HEK293 (cell line): ENCODE results near the gene SCFD1.

Experiments
- MYNN ChIP-seq: fragments of 450-650 bp; formaldehyde crosslinking; IDR thresholded peaks from 2 replicates; pipeline ENCODE4 v1.5.1; 2016; ENCODE audit warnings: missing biosample characterization, missing genetic modification characterization, borderline replicate concordance
- SETDB1 ChIP-seq: IDR thresholded peaks from one replicate; pipeline ENCODE4 v1.6.1; 2017; ENCODE audit warnings: mild to moderate bottlenecking, low read length, moderate library complexity, mixed read lengths; ENCODE audit not compliant: insufficient read length
- YY1 ChIP-seq: fragments of 450-650 bp; formaldehyde crosslinking; IDR thresholded peaks from 2 replicates; pipeline ENCODE4 v1.5.1; 2018; ENCODE audit warnings: missing biosample characterization, missing genetic modification characterization
- ZBTB21 ChIP-seq: fragments of 450-650 bp; formaldehyde crosslinking; IDR thresholded peaks from 2 replicates; pipeline ENCODE4 v1.5.1; 2017; ENCODE audit warnings: missing biosample characterization, missing genetic modification characterization
- ZBTB7A ChIP-seq: fragments of 450-650 bp; formaldehyde crosslinking; IDR thresholded peaks from 2 replicates; pipeline ENCODE4 v1.5.1; 2016; ENCODE audit warnings: low read depth, missing biosample characterization, missing genetic modification characterization
- ZNF174 ChIP-seq: fragments of 450-650 bp; formaldehyde crosslinking; IDR thresholded peaks from 2 replicates; pipeline ENCODE4 v1.5.0; 2017; ENCODE audit warnings: missing biosample characterization, mild to moderate bottlenecking, missing genetic modification characterization
- ZNF24 ChIP-seq: fragments of 450-650 bp; formaldehyde crosslinking; IDR thresholded peaks from 2 replicates; pipeline ENCODE4 v1.5.1; 2016; ENCODE audit warnings: missing biosample characterization, missing genetic modification characterization
- ZNF341 ChIP-seq: fragments of 450-650 bp; formaldehyde crosslinking; IDR thresholded peaks from 2 replicates; pipeline ENCODE4; 2016; ENCODE audit warnings: low read depth, missing biosample characterization, missing genetic modification characterization
- ZNF501 ChIP-seq: fragments of 450-650 bp; formaldehyde crosslinking; IDR thresholded peaks from 2 replicates; pipeline ENCODE4 v1.5.1; 2016; ENCODE audit warnings: missing biosample characterization, missing genetic modification characterization
- ZNF510 ChIP-seq: fragments of 450-650 bp; formaldehyde crosslinking; IDR thresholded peaks from 2 replicates; pipeline ENCODE4 v1.5.1; 2018; ENCODE audit warnings: mild to moderate bottlenecking, missing genetic modification characterization, missing biosample characterization; ENCODE audit not compliant: insufficient replicate concordance
- ZNF571 ChIP-seq: fragments of 450-650 bp; formaldehyde crosslinking; IDR thresholded peaks from 2 replicates; pipeline ENCODE4 v1.5.0; 2017; ENCODE audit warnings: missing biosample characterization, missing genetic modification characterization
- ZNF585B ChIP-seq: fragments of 450-650 bp; formaldehyde crosslinking; IDR thresholded peaks from 2 replicates; pipeline ENCODE4 v1.5.1; 2016; ENCODE audit warnings: missing biosample characterization, missing genetic modification characterization
- ZNF624 ChIP-seq: fragments of 450-650 bp; formaldehyde crosslinking; IDR thresholded peaks from 2 replicates; pipeline ENCODE4 v1.5.1; 2017; ENCODE audit warnings: missing biosample characterization, missing genetic modification characterization
- ZNF677 ChIP-seq: fragments of 450-650 bp; IDR thresholded peaks from 2 replicates; pipeline ENCODE4 v1.5.0; 2018; ENCODE audit warnings: missing biosample characterization, mild to moderate bottlenecking, missing genetic modification characterization, moderate library complexity
- ZNF747 ChIP-seq: fragments of 450-650 bp; formaldehyde crosslinking; IDR thresholded peaks from 2 replicates; pipeline ENCODE4 v1.5.1; 2016; ENCODE audit warnings: missing biosample characterization, missing genetic modification characterization
- ZNF76 ChIP-seq: fragments of 450-650 bp; formaldehyde crosslinking; IDR thresholded peaks from 2 replicates; pipeline ENCODE4; 2016; ENCODE audit warnings: low read depth, missing biosample characterization, missing genetic modification characterization, borderline replicate concordance
- TF ChIP-seq, protein P1 (sequence below): fragments of 450-650 bp; formaldehyde crosslinking; IDR thresholded peaks from 2 replicates; pipeline ENCODE4 v1.5.1; 2016; ENCODE audit warnings: missing biosample characterization, missing genetic modification characterization
- TF ChIP-seq, protein P2 (sequence below): fragments of 450-650 bp; formaldehyde crosslinking; IDR thresholded peaks from 2 replicates; pipeline ENCODE4 v1.5.1; 2017; ENCODE audit warnings: missing biosample characterization, missing genetic modification characterization
- TF ChIP-seq, protein P3 (sequence below): fragments of 450-650 bp; formaldehyde crosslinking; IDR thresholded peaks from 2 replicates; pipeline ENCODE4 v1.5.1; 2016; ENCODE audit warnings: missing biosample characterization, missing genetic modification characterization
- TF ChIP-seq, protein P4 (sequence below): fragments of 450-650 bp; formaldehyde crosslinking; IDR thresholded peaks from 2 replicates; pipeline ENCODE4 v1.5.1; 2017; ENCODE audit warnings: missing biosample characterization, missing genetic modification characterization
- TF ChIP-seq, protein P5 (sequence below): fragments of 450-650 bp; formaldehyde crosslinking; IDR thresholded peaks from 2 replicates; pipeline ENCODE4 v1.5.1; 2016; ENCODE audit warnings: missing biosample characterization, missing genetic modification characterization, borderline replicate concordance
- TF ChIP-seq, protein P6 (sequence below): fragments of 450-650 bp; formaldehyde crosslinking; conservative IDR thresholded peaks from 2 replicates; pipeline ENCODE4 v1.5.1; 2016; ENCODE audit warnings: low read depth, missing biosample characterization, missing genetic modification characterization

The SCFD1 gene

DNA sequence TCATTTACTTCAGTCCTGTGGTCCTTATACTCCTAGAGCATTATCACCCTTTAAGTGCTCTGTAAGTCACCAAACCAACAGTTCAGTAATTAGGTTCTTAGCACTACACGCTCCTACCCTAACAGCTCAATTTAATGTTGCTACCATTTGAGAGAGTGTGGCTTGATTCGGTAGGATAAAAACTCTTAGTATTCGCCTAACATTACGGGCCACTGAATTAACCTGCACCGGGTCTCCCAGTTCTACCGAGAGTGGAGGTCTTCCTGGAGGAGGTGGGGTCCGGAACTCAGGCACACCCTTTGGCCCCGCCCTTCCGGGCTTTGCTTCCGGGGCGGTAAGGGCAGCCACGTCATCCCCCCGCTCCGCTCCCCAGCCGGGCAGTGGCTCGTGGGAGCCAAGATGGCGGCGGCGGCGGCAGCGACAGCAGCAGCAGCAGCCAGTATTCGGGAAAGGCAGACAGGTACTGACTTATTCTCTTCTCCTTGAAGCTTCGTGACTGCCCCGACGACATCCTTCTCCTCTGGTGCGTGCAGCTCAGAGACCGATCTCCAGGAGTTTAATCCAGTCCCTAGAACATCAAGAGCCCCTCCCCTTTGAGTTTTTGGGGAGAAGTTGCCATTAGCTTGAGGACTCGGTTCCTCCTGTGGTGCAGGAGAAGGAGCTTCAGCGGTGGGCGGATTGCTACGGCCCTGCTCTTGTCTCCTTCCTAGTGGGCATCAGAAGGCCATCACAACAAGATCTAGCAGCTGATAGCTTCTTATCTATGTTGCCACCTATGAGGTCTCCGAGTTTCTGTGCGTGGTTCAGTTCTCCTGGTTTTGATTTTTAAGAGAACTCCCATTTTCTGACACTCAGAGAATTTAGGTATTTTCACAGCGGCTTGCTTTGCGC is at the start of gene SCFD1 (continued):
- TF ChIP-seq, protein P1, sequence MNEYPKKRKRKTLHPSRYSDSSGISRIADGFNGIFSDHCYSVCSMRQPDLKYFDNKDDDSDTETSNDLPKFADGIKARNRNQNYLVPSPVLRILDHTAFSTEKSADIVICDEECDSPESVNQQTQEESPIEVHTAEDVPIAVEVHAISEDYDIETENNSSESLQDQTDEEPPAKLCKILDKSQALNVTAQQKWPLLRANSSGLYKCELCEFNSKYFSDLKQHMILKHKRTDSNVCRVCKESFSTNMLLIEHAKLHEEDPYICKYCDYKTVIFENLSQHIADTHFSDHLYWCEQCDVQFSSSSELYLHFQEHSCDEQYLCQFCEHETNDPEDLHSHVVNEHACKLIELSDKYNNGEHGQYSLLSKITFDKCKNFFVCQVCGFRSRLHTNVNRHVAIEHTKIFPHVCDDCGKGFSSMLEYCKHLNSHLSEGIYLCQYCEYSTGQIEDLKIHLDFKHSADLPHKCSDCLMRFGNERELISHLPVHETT = peak; percentile 83; the same call in 1 of the 2 replicates
- TF ChIP-seq ZNF24 (tag by site-specific recombination) (no peak; the same call in 1 of the 2 replicates), ZNF174 (no peak), SETDB1 (peak; percentile 35), ZNF341 (tag by site-specific recombination) (peak; percentile 59), ZNF501 (tag by site-specific recombination) (peak; percentile 73; the same call in 1 of the 2 replicates), MYNN (no peak), ZNF677 (tag by site-specific recombination) (no peak), ZNF571 (tag by site-specific recombination) (no peak), ZBTB7A (no peak), ZNF76 (tag by site-specific recombination) (peak; percentile 79; the same call in 1 of the 2 replicates), ZNF747 (tag by site-specific recombination) (no peak), ZBTB21 (tag by site-specific recombination) (peak; percentile 78), YY1 (peak; percentile 94), ZNF624 (tag by site-specific recombination) (no peak), ZNF510 (tag by site-specific recombination) (no peak), ZNF585B (no peak)
- TF ChIP-seq, protein P2, sequence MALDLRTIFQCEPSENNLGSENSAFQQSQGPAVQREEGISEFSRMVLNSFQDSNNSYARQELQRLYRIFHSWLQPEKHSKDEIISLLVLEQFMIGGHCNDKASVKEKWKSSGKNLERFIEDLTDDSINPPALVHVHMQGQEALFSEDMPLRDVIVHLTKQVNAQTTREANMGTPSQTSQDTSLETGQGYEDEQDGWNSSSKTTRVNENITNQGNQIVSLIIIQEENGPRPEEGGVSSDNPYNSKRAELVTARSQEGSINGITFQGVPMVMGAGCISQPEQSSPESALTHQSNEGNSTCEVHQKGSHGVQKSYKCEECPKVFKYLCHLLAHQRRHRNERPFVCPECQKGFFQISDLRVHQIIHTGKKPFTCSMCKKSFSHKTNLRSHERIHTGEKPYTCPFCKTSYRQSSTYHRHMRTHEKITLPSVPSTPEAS = no peak
- TF ChIP-seq, protein P3, sequence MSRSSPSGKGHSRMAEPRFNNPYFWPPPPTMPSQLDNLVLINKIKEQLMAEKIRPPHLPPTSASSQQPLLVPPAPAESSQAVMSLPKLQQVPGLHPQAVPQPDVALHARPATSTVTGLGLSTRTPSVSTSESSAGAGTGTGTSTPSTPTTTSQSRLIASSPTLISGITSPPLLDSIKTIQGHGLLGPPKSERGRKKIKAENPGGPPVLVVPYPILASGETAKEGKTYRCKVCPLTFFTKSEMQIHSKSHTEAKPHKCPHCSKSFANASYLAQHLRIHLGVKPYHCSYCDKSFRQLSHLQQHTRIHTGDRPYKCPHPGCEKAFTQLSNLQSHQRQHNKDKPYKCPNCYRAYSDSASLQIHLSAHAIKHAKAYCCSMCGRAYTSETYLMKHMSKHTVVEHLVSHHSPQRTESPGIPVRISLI (tag by site-specific recombination) = no peak
- TF ChIP-seq, protein P4, sequence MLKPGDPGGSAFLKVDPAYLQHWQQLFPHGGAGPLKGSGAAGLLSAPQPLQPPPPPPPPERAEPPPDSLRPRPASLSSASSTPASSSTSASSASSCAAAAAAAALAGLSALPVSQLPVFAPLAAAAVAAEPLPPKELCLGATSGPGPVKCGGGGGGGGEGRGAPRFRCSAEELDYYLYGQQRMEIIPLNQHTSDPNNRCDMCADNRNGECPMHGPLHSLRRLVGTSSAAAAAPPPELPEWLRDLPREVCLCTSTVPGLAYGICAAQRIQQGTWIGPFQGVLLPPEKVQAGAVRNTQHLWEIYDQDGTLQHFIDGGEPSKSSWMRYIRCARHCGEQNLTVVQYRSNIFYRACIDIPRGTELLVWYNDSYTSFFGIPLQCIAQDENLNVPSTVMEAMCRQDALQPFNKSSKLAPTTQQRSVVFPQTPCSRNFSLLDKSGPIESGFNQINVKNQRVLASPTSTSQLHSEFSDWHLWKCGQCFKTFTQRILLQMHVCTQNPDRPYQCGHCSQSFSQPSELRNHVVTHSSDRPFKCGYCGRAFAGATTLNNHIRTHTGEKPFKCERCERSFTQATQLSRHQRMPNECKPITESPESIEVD (tag by site-specific recombination) = no peak
- TF ChIP-seq, protein P5, sequence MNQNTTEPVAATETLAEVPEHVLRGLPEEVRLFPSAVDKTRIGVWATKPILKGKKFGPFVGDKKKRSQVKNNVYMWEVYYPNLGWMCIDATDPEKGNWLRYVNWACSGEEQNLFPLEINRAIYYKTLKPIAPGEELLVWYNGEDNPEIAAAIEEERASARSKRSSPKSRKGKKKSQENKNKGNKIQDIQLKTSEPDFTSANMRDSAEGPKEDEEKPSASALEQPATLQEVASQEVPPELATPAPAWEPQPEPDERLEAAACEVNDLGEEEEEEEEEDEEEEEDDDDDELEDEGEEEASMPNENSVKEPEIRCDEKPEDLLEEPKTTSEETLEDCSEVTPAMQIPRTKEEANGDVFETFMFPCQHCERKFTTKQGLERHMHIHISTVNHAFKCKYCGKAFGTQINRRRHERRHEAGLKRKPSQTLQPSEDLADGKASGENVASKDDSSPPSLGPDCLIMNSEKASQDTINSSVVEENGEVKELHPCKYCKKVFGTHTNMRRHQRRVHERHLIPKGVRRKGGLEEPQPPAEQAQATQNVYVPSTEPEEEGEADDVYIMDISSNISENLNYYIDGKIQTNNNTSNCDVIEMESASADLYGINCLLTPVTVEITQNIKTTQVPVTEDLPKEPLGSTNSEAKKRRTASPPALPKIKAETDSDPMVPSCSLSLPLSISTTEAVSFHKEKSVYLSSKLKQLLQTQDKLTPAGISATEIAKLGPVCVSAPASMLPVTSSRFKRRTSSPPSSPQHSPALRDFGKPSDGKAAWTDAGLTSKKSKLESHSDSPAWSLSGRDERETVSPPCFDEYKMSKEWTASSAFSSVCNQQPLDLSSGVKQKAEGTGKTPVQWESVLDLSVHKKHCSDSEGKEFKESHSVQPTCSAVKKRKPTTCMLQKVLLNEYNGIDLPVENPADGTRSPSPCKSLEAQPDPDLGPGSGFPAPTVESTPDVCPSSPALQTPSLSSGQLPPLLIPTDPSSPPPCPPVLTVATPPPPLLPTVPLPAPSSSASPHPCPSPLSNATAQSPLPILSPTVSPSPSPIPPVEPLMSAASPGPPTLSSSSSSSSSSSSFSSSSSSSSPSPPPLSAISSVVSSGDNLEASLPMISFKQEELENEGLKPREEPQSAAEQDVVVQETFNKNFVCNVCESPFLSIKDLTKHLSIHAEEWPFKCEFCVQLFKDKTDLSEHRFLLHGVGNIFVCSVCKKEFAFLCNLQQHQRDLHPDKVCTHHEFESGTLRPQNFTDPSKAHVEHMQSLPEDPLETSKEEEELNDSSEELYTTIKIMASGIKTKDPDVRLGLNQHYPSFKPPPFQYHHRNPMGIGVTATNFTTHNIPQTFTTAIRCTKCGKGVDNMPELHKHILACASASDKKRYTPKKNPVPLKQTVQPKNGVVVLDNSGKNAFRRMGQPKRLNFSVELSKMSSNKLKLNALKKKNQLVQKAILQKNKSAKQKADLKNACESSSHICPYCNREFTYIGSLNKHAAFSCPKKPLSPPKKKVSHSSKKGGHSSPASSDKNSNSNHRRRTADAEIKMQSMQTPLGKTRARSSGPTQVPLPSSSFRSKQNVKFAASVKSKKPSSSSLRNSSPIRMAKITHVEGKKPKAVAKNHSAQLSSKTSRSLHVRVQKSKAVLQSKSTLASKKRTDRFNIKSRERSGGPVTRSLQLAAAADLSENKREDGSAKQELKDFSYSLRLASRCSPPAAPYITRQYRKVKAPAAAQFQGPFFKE (tag by site-specific recombination) = no peak
- TF ChIP-seq, protein P6, sequence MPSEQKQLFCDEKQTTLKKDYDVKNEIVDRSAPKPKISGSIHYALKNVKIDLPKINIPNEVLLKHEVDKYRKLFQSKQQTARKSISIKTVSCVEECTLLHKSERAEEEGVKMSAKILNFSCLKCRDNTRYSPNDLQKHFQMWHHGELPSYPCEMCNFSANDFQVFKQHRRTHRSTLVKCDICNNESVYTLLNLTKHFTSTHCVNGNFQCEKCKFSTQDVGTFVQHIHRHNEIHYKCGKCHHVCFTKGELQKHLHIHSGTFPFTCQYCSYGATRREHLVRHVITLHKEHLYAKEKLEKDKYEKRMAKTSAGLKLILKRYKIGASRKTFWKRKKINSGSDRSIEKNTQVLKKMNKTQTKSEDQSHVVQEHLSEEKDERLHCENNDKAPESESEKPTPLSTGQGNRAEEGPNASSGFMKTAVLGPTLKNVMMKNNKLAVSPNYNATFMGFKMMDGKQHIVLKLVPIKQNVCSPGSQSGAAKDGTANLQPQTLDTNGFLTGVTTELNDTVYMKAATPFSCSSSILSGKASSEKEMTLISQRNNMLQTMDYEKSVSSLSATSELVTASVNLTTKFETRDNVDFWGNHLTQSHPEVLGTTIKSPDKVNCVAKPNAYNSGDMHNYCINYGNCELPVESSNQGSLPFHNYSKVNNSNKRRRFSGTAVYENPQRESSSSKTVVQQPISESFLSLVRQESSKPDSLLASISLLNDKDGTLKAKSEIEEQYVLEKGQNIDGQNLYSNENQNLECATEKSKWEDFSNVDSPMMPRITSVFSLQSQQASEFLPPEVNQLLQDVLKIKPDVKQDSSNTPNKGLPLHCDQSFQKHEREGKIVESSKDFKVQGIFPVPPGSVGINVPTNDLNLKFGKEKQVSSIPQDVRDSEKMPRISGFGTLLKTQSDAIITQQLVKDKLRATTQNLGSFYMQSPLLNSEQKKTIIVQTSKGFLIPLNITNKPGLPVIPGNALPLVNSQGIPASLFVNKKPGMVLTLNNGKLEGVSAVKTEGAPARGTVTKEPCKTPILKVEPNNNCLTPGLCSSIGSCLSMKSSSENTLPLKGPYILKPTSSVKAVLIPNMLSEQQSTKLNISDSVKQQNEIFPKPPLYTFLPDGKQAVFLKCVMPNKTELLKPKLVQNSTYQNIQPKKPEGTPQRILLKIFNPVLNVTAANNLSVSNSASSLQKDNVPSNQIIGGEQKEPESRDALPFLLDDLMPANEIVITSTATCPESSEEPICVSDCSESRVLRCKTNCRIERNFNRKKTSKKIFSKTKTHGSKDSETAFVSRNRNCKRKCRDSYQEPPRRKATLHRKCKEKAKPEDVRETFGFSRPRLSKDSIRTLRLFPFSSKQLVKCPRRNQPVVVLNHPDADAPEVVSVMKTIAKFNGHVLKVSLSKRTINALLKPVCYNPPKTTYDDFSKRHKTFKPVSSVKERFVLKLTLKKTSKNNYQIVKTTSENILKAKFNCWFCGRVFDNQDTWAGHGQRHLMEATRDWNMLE (tag by site-specific recombination) = peak; percentile 86
